Fibroblast of skin of right biceps (primary cell): Measurements from ENCODE around the gene CTPS2.
"Not testable (repeated sequence)": the region's sequence is repeated elsewhere in the genome, so short reads cannot be mapped to it uniquely, and the experiment has no call there.

Source experiments
- DNase-seq: peaks from one replicate; pipeline ENCODE4 v3.0.0-alpha.2; 2013

CTPS2 gene

DNA sequence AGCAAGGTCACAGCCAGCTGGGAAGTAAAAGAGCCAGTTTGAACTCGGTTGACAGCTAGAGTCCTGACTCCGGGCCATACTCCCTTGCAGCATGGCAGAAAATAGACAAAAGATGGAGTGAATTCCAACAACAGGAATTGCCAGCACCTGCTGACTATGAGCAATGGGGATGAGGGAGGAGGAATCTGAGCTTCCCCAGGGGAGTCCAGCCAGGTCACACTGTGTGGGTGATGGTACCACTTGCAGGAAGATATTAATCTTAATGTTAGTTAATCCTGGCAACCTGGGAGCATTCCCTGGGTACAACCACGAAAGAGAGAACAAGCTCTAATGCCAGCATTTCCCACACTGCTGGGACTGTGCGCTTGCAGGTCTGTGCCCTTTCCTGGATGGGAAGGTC is 110.6 kb downstream of the CTPS2 start:
- DNase-seq = no peak

DNA sequence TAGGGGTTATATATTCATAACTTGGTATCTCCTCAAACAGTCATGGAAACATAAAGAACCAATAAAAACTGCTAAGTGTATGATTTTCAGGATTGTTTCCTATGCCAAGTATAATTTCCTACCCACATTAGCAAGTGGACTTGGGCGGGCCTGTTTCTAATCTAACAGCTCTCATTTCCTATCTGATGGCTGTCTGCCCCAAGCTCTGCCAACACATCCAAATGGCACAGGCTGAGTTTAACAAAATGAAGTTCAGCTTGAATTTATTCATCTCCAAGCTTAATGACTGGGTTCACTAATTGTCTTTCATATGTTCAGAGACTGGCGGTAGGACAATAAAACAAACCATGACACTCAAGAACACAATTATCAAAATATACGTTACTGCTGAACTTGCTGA is 118.0 kb downstream of the CTPS2 start:
- DNase-seq = no peak

DNA sequence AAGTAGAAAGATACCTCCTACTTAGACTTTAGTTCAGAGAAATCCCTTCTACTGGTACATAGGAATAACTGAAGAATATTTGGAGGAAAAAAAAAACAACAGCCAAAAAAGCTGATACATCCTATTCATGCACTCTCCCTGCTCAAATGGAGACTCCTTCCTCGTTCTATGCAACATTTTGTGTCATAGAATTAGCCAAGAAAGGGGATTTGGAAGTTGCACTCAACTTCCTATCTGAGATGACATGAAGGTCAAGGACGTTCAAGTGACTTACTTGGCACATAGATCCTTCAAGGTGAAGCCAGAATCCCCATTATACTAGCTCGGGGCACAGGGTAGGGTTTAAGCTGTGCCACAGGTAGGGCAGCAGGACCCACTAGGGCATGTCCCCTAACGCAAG is 118.7 kb downstream of the CTPS2 start:
- no peak for DNase-seq

DNA sequence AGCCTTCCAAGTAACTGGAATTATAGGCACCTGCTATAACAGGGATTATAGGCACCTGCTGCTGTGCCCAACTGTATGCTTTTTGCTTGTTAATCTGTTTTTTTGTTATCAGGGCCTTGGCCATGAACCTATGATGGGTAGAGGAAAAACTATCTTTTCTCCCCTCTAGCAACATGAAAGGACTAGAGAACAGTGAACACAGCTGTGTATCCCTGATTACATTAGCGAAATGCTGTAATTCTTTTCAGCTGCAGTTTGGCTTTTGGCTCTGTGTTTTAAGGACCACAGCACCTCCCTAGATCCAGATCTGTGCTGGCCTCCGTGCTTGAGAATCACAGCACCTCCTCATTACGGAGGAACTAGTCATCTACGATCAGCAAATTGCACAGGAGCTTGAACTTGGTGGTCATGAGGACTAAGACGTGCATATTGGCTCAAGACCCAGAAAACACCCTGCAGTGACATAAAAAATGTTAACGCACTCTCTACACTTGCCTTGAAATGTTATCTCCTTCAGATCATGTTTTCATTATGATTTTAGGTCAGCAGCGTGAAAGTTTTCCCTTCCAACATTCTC is 120.2 kb downstream of the CTPS2 start:
- peak; percentile 40 for DNase-seq

DNA sequence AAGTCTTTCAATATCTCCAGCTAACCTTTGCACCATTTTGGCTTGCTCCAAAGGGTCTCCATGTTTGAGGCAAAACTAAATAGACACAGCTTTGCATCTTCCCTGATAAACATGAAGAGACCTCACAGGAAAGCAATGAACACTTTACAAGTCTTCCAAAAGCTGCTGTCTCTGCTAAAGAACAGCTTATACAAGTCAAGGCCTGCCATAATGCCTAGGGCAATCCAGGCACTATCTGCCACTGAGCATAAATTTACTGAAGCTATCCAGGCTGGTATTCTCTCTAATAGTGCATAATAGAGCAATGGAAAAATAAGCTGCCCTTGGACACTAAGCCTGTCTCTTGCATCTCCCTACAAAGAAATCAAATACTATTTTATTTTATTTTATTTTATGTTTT is 122.6 kb downstream of the CTPS2 start:
- DNase-seq = no peak

DNA sequence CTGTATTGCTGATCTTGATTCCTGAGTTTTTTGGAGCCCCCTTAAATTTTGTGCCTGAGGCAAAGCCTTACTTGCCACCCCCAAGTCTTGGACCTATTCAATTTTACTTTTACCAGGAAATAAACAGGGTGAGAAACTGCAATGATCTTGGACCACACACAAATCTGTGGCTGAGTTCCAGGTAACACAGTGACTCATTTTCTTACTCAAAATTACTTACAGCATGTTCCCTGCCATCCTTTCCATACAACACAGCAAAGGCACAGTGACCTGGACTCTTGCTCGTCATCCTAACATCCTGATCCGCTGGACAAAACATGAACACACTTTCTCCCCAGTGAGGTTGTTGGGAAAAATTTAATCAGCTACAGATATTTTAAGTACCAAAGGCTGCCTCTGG is 123.3 kb downstream of the CTPS2 start:
- DNase-seq = peak; percentile 88

DNA sequence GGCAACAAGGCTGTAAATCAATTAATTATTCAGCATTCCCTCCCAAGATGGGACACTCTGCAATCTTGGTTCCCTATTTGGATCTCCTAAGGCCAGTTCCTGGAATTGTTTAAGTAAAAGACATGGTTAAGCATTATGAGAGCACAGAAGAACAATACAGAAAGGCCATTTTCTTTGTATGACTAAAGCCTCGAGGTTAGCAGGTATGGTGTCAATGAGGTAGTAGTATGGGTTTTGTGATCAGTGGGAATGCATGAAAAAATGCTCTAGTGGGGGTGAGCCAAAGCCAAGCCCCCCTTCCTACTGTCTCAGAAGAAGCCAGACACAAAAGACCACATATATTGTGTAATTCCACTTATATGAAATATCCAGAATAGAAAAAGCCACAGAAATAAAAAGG is 124.2 kb downstream of the CTPS2 start:
- DNase-seq = peak; percentile 73

DNA sequence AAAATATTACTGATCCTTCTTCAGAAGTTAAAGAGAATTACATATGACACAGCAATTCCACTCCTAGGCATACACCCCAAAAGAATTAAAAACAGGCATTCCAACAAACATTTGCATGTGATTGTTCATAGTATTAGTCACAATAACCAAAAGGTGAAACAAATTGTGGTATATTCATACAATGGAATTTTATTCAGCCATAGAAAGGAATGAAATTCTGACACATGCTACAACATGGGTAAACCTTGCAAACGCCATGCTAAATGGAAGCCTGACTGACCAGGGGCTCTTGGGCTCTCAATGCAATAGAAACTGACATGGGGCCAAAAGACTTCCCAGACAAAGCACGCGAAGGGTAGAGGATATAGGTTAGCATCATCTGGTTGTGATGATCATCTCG is 124.6 kb downstream of the CTPS2 start:
- peak; percentile 59 for DNase-seq

DNA sequence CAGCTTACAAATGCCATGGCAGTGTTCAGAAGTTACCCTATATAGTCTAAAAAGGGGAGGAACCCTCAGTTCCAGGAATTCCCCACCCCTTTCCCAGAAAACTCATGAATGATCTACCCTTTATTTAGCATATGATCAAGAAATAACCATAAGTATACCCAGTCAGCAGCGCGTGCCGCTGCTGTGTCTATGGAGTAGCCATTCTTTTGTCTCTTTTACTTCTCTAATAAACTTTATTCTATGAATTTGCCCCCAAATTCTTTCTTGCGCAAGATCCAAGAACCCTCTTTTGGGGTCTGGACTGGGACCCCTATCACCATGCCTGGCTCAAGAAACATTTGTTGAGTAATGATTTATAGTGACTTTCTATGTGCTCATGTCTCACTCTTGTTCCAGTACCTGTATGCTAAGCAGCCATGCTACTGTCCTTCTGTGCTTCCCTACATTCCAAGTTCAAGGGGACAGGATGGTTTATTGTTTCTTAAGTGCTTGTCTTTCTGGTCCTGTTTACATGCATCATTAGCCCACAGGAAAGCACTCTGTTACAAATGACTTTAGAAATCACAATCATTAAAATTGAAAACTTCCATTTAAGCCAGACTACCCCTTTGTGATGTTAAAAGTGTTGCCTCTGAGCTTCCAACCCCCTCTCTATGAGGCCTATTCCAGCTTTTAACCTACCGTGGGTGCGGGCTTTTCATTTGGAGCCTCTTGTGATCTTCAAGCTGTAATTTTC is 125.9 kb downstream of the CTPS2 start:
- DNase-seq = no peak

DNA sequence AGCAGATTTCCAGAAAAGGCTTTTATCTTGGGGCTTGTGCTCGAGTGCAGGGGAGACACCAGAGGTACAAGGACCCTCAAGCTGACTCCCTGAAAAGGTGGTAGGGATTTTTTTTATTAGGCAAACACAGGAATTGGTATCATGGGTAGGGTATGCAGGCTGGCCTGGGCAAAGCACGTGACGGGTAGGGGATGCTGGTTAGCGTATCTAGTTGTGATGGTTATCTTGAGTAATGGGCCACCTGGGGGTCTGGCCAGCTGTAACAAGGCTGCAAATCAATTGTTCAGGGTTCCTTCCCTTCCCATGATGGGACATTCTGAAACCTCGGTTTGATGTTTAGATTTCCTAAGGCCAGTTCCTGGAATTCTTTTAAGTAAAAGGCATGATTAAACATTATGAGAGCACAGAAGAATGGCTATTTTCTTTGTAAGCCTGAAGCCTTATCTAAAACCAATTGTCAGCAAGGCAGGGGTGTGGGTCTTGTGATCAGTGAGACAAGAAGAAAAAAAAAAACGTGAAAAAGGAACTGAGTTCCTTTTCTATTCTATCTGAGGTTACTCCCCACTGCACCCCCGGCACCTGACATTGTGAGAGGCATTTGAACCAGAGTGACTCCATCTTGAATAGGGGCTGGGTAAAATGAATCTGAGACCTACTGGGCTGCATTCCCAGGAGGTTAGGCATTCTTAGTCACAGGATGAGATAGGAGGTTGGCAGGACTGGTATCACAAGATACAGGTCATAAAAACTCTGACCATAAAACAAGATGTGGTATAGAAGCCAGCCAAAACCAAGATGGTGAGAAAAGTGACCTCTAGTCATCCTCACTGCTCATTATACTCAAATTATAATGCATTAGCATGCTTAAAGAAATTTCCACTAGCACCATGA is 126.7 kb downstream of the CTPS2 start:
- DNase-seq = no peak

DNA sequence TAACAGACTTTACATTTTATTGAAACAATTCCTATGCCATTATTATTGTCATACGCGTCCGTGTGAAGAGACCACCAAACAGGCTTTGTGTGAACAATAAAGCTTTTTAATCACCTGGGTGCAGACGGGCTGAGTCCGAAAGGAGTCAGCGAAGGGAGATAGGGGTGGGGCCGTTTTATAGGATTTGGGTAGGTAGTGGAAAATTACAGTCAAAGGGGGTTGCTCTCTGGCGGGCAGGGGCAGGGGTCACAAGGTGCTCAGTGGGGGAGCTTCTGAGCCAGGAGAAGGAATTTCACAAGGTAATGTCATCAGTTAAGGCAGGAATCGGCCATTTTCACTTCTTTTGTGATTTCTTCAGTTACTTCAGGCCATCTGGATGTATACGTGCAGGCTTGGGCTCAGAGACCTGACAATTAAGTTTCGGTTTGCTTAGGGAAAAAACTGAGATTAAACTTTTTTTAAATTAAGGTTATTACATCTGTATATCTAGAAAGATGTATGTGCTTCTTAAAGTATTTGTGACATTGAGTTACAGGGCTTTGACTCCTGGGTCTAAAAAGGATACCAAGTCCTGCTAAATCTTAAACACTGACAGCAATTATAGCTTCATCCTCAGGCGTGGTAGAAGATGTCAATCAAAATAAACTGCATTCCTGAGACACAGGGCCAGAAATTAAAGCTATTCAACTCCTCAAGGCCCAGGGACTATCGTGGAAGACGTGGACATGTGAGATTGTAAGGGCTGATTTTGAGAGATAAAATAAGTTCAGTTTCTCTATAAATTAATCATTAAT is 132.3 kb downstream of the CTPS2 start:
- DNase-seq = not testable (repeated sequence)

DNA sequence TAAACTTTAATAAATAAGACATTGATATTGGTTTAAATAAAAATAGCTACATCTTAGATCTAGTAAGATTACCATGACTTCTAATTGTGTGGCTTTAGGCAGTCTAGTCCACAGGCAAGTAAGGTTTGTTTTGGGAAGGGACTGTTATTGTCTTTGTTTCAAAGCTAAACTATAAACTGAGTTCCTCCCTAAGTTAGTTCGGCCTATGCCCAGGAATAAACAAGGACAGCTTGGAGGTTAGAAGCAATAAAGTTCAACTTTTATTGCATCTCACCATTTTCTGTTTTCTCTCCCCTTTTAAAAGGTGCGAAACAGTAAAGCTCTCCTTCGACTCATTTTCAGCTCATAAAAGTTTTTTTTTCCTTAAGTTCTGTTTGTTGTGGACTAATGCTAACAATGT is 133.0 kb downstream of the CTPS2 start:
- DNase-seq = no peak

DNA sequence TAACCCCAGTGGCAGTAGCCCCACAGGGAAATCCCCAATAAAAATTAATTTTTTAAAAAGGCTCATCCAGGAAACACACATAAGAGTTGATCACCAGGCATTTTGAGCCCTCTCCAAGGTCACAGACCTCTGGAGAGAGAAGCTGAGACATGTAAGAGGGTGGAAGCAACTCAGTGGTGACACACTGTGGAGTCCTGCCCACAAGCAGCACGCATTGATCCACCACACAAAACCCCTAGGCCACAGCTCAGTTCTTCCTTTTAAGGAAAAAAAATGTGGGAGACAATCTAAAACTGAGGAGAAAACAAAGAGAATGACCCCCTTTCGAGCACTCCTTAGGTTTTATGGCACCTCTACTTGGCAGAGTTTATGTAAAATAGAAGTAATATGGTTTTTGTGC is 134.3 kb downstream of the CTPS2 start:
- peak; percentile 79 for DNase-seq

DNA sequence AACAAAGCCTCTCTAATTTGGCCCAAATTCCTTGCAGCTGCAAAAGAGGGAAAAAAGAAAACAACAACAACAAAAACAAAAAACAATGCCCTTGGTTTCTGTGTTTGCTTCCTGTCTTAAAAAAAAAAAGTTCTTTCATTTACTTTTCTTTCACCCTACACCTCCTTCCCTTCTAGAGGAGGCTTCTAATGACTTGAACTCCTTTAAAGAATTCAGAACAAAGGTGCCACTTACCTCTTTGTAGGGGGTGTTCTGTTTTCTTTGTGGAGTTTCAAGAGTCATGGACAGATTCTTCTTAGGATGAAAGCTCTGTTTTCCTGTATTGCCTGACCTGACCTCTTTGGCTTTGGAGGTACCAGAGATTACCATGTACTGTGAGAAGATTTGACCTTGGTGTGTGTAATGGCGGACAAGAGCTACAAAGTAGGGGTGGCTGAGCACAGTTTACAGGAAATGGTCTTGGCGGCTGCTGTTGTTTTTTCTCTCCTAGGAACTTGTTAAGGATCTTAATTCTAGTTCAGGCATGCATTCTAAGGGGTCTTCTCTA is 134.9 kb downstream of the CTPS2 start:
- DNase-seq = no peak

DNA sequence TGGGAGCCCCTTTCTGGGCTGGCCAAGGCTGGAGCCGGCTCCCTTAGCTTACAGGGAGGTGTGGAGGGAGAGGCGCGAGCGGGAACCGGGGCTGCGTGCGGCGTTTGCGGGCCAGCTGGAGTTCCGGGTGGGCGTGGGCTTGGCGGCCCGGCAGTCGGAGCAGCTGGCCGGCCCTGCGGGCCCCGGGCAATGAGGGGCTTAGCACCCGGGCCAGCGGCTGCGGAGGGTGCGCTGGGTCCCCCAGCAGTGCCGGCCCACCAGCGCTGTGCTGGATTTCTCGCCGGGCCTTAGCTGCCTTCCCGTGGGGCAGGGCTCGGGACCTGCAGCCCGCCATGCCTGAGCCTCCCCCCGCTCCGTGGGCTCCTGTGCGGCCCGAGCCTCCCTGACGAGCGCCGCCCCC is 137.1 kb downstream of the CTPS2 start:
- not testable (repeated sequence) for DNase-seq

DNA sequence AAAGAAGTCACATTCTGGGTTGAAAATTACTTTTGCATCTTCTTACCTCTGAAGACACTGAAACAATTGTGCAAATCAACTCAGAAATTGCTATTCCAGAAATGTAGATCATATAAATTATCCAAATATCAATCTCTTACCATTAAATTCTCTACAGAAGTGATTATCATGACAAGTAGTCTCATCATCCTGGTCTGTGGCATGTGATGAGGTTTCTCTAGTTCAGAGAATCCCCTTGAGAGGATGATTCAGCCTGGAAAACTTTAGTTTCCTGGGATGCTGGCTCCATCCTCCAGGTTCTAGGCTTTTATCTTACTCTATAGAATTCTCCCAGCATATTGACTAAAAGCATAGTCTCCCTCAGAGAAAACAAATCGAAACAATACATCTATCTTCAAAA is 138.7 kb downstream of the CTPS2 start:
- peak; percentile 94 for DNase-seq

DNA sequence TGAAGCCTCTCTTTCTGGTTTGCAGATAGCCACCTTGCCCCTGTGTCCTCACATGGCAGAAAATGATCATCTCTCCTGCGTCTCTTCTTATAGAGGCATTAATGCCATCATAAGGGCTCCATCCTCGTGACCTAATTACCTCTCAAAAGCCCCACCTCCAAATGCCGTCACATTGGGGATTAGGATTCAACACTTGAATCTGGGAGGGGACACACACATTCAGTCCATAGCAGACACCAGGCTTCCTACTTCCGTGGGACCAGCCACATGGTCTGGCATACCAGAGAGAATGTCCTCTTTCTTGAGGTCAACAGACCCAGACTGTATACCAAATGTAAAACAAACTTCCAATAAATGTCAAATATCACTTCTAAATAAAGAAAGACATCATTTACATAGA is 144.8 kb downstream of the CTPS2 start:
- no peak for DNase-seq

DNA sequence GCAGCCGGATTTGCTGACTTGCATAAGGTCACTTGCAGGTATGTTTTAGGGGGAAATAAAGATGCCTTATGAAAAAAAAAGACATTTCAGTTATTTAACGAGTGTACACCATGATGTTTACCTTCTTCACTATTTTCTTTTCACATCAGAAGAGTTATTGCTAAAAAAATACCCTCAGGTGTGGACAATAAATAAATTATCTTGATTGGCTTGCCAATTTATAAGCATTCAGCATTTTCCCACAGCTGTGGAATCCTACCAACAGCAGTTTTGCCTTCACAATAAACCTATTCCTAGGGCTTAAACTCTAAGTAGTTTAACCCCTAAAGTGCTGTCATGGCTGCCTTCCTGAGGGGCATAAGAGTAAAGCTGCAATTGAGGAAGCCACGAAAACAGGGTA is 145.9 kb downstream of the CTPS2 start:
- DNase-seq = no peak

DNA sequence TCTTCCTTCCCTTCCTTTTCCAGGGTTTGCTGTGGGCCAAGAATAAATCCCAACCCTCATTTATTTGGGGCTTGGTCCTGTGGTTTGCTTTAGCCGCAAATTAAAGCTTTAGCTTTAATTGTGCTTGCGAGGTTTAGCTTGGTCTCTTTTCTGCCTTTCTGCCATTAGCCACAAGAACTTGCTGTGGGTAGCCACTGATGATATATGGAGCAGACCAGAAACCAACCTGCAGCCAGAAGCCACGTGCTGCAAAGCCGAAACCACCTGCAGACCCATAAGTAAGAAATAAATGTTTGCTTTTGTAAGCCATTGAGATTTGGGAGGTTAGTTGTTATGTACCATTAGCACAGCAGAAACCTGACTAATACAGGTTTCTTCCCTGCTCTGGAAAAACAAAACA is 152.3 kb downstream of the CTPS2 start:
- DNase-seq = no peak

DNA sequence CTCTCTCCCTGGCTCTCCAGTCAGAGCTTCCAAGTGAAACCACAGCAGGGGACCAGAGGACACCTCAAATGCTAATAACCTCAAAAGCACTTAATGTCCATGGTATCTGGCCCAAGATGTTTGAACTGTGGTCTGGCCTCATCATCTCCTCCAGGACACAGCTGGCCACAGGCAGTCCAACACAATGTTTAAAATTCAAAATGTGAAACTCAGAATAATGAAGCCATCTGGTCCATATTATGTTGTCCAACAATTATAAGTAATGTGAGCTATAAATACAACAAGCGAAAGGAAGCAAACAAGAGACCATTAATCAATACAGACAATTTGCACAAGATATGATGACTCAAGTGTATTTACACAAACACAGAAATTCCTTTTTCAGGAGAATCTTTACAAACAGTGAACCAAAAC is 153.3 kb downstream of the CTPS2 start:
- no peak for DNase-seq

DNA sequence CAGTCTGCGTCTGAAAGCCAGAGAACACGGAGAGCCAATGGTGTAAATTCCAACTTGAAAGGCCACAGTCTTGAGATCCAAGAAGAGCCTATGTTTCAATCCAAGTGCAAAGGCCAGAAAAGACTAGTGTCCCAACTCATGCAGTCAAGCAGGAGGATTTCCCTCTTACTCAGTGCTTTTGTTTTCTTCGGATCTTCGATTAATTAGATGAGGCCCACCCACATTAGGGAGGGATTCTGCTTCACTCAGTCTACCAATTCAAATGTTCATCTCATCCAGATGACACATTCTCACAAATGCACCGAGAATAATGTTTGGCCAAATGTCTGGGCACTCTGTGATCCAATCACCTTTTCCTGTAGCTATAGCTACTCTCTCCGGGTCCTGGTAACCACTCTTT is 154.0 kb downstream of the CTPS2 start:
- no peak for DNase-seq

DNA sequence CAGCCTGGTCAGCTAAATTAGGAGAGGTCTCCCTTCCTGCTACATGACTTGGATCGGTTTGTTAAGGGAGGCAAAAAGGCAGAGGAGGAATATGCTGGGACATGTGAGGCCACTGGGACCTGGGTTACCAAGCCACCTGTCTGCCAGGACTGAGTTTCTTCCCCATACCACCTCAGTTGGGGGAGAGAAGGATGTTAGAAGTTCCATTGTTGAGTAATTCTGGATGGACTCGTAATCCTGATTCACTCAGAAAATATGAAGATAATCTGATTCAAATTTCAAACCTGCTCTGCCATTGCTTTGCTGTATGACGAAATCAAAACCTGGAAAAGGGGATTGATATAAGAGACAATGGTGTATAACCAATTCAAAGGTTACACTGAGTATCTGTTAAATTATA is 159.9 kb downstream of the CTPS2 start:
- DNase-seq = peak; percentile 34

DNA sequence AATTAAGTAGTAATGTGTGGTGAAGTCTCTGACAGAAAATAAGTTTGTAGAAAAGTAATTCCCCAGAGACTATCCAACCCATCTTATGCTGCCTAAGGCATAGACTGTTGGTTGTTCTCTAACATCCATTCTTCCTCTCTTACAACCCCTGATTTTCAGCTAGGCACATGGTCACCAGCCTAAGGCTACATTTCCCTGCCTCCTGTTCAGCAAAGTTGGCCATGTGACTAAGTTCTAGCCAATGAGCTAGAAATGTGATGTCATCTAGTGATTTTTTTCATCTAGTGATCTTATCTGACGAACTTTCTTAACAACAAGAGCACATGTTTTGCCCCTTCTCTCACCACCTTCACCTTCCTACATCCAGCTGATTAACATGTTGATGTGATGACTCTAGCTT is 164.8 kb downstream of the CTPS2 start:
- DNase-seq = no peak
